HG02642 (cell line): ENCODE measurements around the gene TPST1.
"Not testable (repeated sequence)": the region's sequence is repeated elsewhere in the genome, so short reads cannot be mapped to it uniquely, and the experiment has no call there.

ENCODE experiments used
- ATAC-seq: cut with Tn5 transposase; IDR thresholded peaks from one replicate; pipeline ENCODE4 v1.9.1; 2021; ENCODE audit warnings: mild to moderate bottlenecking; ENCODE audit not compliant: unreplicated experiment, poor library complexity

TPST1 gene

GRCh38 chr7:66371096-66371824 lies 166.1 kb downstream of the TPST1 start:
- ATAC-seq = no peak

- ATAC-seq = not testable (repeated sequence)
These were observed 169.2 kb downstream of the TPST1 start for GRCh38 chr7:66374141-66374840.

- no peak for ATAC-seq
These were observed 171.3 kb downstream of the TPST1 start for GRCh38 chr7:66376264-66376945.

- ATAC-seq = no peak
These were observed 171.9 kb downstream of the TPST1 start for GRCh38 chr7:66377045-66377444.

GRCh38 chr7:66377714-66378113 lies 172.6 kb downstream of the TPST1 start:
- ATAC-seq = no peak

- no peak for ATAC-seq
These were observed 174.5 kb downstream of the TPST1 start for GRCh38 chr7:66379542-66380160.

GRCh38 chr7:66380272-66380888 lies 175.2 kb downstream of the TPST1 start:
- no peak for ATAC-seq

- ATAC-seq = not testable (repeated sequence)
These were observed 177.2 kb downstream of the TPST1 start for GRCh38 chr7:66382182-66382923.

GRCh38 chr7:66385191-66385905 lies 180.2 kb downstream of the TPST1 start:
- ATAC-seq = not testable (repeated sequence)

- not testable (repeated sequence) for ATAC-seq
These were observed 190.0 kb downstream of the TPST1 start for GRCh38 chr7:66395128-66395571.

GRCh38 chr7:66396052-66396451 lies 190.9 kb downstream of the TPST1 start:
- not testable (repeated sequence) for ATAC-seq

- not testable (repeated sequence) for ATAC-seq
These were observed 193.7 kb downstream of the TPST1 start for GRCh38 chr7:66398841-66399240.

- no peak for ATAC-seq
These were observed 194.4 kb downstream of the TPST1 start for GRCh38 chr7:66399566-66399965.

GRCh38 chr7:66400400-66400799 lies 195.3 kb downstream of the TPST1 start:
- no peak for ATAC-seq

GRCh38 chr7:66401126-66401525 lies 196.0 kb downstream of the TPST1 start:
- ATAC-seq = not testable (repeated sequence)

GRCh38 chr7:66401932-66402331 lies 196.8 kb downstream of the TPST1 start:
- not testable (repeated sequence) for ATAC-seq

- no peak for ATAC-seq
These were observed 198.4 kb downstream of the TPST1 start for GRCh38 chr7:66403564-66403963.

GRCh38 chr7:66409493-66409892 lies 204.4 kb downstream of the TPST1 start:
- ATAC-seq = no peak
